Neutrophil (primary cell): ENCODE results near the gene VAMP8.
A peak's percentile ranks its signal among the peaks of the same experiment; 100 is the strongest.

ENCODE experiments used
- H3K27ac ChIP-seq: fragments of 200-600 bp; sonication (generic); 2 replicates; pipeline ENCODE4 v1.5.1; 2016; ENCODE audit warnings: mild to moderate bottlenecking, moderate library complexity
- H3K27me3 ChIP-seq: fragments of 200-600 bp; sonication (generic); 2 replicates; pipeline ENCODE4 v1.6.0; 2016; ENCODE audit warnings: mild to moderate bottlenecking
- H3K36me3 ChIP-seq: fragments of 200-600 bp; sonication (generic); 2 replicates; pipeline ENCODE4 v1.5.1; 2017
- H3K4me1 ChIP-seq, 2 experiments: fragments of 200-600 bp in 1 of 2; sonication (generic) in 1 of 2; 1 replicate in 1 of 2; 2 replicates in 1 of 2; pipeline versions ENCODE4 v1.5.1 to v1.6.1; 2013 to 2016; ENCODE audit warnings: low read depth in 1 of 2, low read length in 1 of 2, mild to moderate bottlenecking in 1 of 2, moderate library complexity in 1 of 2; ENCODE audit not compliant: control insufficient read depth in 1 of 2, insufficient read depth in 1 of 2
- H3K4me3 ChIP-seq, 2 experiments: fragments of 200-600 bp in 1 of 2; sonication (generic) in 1 of 2; 1 replicate in 1 of 2; 2 replicates in 1 of 2; pipeline ENCODE4 v1.5.1; 2013 to 2016; ENCODE audit warnings: low read depth in 1 of 2, low read length in 1 of 2, mild to moderate bottlenecking in 1 of 2, moderate library complexity in 1 of 2
- H3K9me3 ChIP-seq: fragments of 200-600 bp; sonication (generic); 2 replicates; pipeline ENCODE4 v1.5.1; 2016
- TF ChIP-seq, protein P1 (sequence below): fragments of 200-600 bp; sonication (generic); IDR thresholded peaks from 2 replicates; pipeline ENCODE4 v1.5.1; 2016; ENCODE audit warnings: antibody characterized with exemption

VAMP8 gene

DNA sequence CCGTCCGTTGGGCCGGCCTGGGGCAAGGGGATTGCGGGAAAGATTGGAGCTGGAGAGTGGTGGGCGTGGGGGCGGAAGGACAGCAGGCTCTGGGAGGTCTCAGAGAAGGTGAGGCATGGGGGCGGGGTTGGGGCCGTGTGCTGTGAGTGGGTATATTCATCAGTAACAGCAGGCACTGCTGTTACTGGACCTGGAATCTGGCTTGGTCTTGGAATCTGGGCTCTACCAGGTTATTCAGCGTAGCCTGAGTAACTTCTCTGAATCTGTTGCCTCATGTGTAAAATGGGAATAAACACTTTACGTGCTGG is 18.6 kb downstream of the VAMP8 start:
- H3K4me3 ChIP-seq: peak overlapping the region; percentile 93 to 97
- peak overlapping the region; percentile 97 for H3K27ac ChIP-seq
- no peaks in the 10 kb centered on the region for H3K9me3 ChIP-seq
- H3K36me3 ChIP-seq: peaks cover 39% of the 10 kb centered on the region
- TF ChIP-seq, protein P1, sequence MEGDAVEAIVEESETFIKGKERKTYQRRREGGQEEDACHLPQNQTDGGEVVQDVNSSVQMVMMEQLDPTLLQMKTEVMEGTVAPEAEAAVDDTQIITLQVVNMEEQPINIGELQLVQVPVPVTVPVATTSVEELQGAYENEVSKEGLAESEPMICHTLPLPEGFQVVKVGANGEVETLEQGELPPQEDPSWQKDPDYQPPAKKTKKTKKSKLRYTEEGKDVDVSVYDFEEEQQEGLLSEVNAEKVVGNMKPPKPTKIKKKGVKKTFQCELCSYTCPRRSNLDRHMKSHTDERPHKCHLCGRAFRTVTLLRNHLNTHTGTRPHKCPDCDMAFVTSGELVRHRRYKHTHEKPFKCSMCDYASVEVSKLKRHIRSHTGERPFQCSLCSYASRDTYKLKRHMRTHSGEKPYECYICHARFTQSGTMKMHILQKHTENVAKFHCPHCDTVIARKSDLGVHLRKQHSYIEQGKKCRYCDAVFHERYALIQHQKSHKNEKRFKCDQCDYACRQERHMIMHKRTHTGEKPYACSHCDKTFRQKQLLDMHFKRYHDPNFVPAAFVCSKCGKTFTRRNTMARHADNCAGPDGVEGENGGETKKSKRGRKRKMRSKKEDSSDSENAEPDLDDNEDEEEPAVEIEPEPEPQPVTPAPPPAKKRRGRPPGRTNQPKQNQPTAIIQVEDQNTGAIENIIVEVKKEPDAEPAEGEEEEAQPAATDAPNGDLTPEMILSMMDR: no peak
- H3K27me3 ChIP-seq: no peaks in the 10 kb centered on the region
- peaks cover 32 to 39% of the 10 kb centered on the region in 2 experiments for H3K4me1 ChIP-seq

DNA sequence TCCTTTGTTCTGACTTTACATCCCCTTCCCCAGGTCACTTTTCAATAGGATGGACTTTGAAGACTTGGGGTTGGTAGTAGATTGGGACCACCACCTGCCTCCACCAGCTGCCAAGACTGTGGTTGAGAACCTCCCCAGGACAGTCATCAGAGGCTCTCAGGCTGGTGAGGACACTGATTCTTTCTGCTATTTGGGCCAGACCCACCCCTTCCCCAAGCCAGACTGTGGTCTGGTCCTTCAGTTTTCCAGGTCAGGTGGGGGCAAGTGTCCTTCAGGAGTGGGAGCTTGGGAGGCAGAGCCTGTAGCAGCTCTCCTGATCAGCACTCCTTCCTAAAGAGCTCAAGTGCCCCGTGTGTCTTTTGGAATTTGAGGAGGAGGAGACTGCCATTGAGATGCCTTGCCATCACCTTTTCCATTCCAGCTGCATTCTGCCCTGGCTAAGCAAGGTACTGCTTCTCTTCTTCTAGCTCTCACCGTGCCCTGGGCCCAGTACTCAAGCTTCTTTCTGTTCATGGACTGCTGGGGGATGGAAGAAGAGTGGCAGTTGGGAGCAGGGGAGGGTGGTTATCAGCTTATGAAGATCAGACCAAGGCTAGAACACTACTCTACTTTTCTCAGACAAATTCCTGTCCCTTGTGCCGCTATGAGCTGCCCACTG is 19.2 kb downstream of the VAMP8 start:
- Histone ChIP-seq H3K9me3 (no peaks in the 10 kb centered on the region), H3K4me1 (peaks cover 27 to 35% of the 10 kb centered on the region in 2 experiments), H3K27me3 (peaks cover 1% of the 10 kb centered on the region), H3K4me3 (peak overlapping the region; percentile 93 to 97), H3K36me3 (peaks cover 39% of the 10 kb centered on the region), H3K27ac (peak overlapping the region; percentile 97)
- TF ChIP-seq, protein P1: no peak

DNA sequence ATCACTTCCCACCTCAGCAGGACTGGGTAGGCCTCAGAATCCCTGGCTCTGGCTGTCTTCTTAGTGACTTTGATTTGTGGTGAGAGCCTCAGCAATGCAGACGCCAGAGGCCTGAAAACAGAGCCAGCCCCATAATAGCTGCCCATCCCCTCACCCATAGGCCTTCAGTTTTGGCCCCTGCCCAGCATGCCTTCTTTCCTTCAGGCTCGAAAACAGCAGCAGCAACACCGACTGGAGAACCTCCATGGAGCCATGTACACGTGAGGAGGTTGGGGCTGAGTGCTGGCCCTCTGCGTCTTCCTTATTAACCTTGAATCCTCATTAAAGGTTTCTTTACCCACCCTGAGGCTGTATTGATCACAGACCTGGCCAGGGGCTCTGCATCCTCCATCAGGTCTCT is 19.9 kb downstream of the VAMP8 start:
- H3K4me3 ChIP-seq: no peak overlapping the region

DNA sequence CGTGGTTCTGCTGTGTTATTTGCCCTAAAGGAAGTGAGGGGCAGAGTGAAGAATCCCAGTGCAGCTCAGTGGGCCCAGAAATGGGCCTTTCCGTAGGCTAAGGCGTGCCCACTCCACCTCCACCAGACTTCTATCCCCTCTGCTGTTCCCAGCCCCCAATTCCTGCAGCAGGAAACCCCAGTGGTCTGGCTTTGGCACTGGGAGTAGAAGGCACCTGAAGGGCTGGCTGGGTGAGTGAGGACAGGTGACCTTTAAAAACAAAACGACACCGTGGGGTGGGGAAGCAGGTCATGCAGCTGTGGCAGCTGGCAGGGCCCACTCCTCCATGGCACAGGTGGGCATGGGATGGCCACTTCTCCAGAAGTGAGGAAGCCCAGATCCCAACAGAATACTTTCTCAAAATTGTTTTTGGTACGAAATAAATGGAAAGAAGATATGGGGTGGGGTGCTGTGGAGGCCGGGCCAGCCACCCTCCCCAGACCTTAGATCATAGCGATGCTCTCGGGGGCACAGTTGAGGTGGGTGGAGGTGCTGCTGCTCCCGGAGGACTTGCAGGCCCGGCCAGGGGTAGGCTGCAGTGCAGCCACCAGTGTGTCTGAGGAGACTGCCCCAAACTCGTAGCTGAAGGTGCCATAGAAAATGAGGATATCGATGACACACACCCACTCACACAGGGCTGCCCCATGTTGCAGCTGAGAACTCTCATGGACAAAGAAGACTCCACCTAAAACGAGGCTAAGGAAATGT is 21.4 kb downstream of the VAMP8 start:
- peaks cover 14% of the 10 kb centered on the region for H3K27me3 ChIP-seq
- H3K27ac ChIP-seq: no peak overlapping the region
- H3K36me3 ChIP-seq: peaks cover 39% of the 10 kb centered on the region
- peaks cover 44 to 54% of the 10 kb centered on the region in 2 experiments for H3K4me1 ChIP-seq
- H3K4me3 ChIP-seq: no peak overlapping the region
- no peaks in the 10 kb centered on the region for H3K9me3 ChIP-seq
- TF ChIP-seq, protein P1: no peak

More for the DNA sequence above, 19.9 kb downstream of the VAMP8 start:
- Histone ChIP-seq H3K9me3 (no peaks in the 10 kb centered on the region), H3K27me3 (peaks cover 6% of the 10 kb centered on the region), H3K4me1 (peaks cover 32 to 39% of the 10 kb centered on the region in 2 experiments), H3K36me3 (peaks cover 39% of the 10 kb centered on the region), H3K27ac (no peak overlapping the region)
- TF ChIP-seq, protein P1: no peak

DNA sequence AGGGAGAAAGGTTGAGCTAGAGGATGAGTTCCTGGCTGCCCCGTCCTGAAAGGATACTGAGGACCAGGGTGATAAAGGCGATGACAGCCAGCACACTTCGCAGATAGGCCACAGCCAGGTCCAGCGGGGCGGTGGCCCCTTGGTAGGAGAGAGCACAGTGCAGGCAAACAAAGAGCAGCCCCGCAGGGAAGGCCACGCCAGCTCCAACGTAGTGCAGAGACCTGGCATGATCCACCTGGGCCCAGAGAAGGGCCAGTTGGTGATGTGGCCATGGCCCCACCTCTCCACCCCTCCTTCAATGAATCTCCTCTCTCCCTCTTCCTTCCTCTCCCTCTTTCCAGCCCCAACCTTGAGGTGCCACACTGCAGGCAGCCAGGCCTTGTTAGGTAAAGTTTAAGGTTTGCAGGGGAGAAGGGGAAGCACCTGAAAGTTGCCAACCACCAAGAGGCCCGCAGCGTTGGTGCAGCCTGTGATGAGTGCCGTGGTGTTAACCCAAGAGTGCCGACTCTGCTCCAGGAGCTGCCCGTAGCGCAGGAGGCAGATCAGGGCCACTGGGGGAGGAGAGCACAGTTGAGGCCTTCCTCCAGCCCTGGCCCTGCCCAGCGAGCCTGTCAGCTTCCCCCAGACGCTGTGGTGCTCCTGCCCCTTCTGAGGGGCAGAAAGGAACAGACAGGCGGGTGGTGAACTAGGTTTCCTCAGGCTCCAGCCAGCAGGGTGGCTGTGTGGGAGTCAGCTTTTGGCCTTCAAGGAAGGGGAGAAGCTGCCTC is 22.3 kb downstream of the VAMP8 start:
- Histone ChIP-seq H3K4me1 (peaks cover 45 to 54% of the 10 kb centered on the region in 2 experiments), H3K36me3 (peaks cover 39% of the 10 kb centered on the region), H3K27ac (no peak overlapping the region), H3K27me3 (peaks cover 14% of the 10 kb centered on the region), H3K9me3 (no peaks in the 10 kb centered on the region), H3K4me3 (no peak overlapping the region)
- TF ChIP-seq, protein P1: no peak
